GM19395 (cell line): ENCODE results near the gene VAV2.

Experiments
- ATAC-seq: cut with Tn5 transposase; IDR thresholded peaks from one replicate; pipeline ENCODE4 v1.9.1; 2021; ENCODE audit warnings: mild to moderate bottlenecking, moderate library complexity; ENCODE audit not compliant: unreplicated experiment

Gene VAV2

DNA sequence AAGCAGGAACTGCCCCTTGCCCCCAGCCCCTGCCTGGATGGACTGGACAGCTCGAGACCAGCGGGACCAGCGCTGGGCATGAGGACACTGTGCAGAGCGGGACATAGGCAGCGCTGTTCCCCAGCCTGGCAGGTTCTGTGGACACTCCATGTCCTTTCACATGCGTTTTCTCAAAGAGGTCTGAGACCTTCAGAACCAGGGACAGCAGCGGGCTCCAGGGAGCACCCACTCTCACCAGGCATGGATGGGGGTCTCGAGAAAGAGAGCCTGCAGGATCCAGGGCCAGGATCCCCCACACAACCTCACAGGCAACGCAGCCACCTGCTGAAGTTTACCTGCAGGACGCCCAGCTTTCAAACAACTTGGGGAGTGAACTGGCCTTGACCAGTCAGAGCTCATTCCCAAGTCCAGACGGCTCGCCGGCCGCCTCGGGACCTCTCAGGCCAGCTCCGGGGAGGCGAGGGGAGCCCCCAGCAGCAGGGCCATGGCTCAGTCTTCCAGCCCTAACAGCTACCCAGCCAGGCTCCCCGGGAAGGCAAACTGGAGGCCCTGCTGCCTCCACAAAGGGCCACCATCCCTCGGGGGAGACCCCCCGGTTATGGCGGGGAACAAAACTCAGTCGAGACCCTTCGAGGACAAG is 181.4 kb downstream of the VAV2 start:
- no peak for ATAC-seq

DNA sequence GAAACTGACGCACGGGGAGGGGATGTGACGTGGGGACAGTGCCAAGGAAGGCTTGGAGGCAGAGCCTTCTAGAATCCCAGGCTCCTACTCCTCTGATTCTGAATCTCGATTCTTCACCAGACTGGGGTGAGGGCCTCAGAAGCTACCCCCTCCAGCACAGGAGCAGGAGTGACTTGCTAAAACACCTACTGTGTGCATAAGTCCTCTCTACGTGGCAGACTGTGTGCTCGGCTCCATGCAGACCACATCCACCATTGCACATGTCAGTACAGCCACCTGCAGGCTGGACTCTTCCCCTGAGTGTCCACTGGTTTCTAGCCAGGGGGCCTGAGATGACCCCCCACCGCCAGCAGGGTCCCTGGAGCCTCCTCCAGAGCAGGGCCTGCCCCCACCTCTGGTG is 182.8 kb downstream of the VAV2 start:
- ATAC-seq: no peak

DNA sequence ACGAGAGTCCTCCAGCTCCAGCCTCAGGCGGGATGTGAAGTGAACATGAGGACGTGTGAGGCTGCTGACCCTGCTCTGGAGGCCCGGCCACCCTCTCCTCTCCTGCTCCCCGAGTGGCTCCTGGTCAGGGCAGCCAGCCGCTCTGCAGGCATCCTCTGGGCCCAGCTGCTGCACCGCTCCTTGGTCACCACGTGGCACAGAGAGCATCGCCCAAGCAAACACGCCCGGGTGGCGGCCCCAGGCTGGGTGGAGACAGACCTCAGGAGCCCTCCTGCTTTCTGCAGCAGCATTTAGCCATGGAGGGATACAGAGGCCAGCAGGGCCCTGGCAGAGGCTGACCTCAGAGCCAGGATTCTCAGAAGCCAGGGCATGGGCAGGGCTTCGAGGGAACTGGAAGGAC is 184.3 kb downstream of the VAV2 start:
- ATAC-seq: no peak

DNA sequence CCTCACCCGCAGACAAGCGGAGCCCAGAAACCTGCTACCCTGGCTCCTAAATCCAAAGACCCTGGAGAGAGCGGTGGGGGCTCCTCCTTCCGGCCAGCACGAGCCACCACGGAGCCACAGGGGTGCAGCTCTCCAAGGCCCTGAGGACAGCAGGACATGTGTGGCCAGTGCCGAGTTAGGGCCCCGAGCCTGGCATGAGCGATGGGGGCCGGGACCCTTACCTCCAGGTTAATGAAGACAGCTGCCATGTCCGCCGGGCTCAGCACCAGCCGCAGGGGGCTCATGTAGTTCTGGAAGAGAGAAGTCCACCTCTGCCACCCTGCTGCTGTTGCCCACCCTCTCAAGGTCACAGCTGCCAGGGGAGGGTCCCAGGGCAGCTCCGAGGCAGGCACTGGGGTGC is 185.1 kb downstream of the VAV2 start:
- no peak for ATAC-seq

DNA sequence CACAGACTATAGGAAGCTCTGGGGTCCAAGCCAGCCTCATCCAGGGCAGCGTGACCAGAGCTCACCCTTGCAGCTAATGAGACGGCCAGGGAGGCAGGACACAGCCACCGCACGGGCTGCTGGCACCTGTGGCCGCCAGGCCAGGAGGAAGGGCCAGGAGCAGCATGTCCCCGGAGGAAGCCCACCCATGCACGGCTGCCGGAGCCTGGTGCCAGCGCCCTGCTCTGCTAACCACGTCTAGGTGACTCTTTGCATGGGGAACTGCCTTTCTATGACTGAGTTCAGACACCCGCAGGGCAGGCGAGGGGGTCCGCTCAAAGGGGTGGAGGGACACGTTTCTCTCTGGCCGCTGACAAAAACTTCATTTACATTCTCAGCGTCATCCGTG is 185.5 kb downstream of the VAV2 start:
- no peak for ATAC-seq

DNA sequence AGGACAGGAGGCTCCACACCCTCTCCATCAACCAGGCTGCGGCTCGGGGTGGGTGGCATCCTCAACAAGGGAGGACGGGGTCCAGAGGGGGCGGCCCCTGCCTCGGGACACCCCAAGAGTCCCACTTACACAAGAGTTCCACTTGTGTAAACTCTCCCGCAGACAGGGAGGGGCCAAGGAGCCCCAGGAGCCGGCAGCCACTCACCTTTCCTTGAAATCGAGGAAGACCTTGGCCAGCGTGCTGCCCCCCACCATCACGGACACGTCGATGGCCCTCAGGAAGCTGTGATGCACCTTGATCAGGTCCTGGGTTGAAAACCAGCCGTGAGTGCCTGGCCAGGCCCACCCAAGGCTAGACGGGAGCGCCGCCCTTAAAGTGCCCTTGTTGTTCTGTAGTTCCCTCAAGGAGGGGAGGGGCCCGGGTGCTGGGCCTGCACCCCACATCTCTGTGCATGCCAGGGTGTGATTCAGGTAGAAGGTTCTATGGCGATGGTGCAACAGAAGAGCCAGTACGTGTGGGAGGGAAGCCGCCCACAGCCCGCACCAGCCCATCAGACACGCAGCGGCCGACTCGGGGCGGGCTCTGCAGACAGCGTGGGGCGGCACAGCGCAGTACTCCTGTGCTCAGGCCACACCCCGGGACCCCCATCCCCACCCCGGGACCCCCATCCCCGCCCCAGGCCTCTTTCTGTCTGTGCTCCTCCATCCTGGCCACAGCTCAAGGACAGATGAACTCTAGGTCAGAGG is 186.1 kb downstream of the VAV2 start:
- no peak for ATAC-seq

DNA sequence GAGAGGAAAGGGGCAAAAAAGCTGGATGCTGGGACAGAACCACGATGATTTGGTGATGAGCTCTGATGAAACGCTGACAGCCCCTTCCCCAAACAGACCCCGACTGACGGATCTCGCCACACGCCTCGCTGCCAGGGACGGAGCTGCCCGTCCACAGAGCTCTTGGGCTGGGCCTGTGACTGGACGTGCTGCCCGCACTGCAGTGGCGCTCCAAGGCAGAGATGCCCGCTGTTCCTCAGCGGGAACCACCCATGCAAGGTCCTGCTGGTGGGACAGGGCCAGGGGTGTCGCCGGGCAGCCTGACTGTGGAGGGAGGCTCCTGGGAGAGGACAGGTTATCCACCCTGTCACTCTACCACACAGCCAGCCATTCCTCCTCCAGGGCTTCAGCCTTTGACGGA is 187.9 kb downstream of the VAV2 start:
- ATAC-seq: no peak

DNA sequence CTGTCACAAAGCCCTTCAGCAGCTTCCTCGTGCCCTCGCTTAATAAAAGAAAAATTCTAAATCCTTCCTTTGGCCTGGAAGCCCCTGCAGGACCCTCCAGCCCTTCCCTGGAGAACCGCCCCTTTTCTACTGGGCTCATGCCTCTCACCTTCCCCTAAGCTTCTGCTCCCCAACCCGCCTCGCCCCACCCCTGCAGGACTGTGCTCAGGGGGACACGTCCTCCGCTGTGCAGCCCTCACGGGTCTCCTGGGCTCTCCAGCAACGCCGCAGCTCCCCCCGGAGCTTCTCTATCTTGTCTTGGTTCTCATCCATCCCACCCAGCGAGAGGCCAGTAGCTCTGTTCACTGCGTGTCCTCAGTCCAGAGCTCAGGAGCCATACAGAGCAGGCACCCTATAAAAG is 188.4 kb downstream of the VAV2 start:
- no peak for ATAC-seq

DNA sequence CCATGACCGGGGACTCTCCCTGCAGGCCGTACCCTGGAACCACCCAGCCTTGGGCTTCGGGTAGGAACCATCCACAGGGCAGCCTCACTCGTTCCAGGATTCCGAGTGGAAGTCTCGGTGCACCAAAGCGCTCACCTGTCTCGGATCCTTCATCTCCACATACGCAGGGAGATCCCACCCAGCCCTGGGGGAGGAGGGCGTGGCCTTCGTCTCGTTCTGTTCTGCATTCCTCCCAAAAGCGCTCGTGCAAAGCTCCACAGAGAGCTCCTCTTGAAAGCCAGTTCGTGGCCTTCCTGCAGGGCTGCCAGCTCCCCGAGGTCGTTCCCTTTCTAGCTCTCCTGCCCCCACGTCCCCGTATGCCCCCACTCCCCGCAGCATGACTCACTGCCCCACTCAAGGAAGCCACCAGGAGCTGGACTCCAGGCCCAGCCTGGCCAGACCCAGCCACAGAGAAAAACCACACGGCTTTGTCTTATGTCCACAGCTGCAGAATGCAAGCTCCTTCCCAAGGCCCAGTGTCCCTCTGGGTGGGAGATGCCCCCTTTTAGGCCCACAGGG is 189.0 kb downstream of the VAV2 start:
- no peak for ATAC-seq

DNA sequence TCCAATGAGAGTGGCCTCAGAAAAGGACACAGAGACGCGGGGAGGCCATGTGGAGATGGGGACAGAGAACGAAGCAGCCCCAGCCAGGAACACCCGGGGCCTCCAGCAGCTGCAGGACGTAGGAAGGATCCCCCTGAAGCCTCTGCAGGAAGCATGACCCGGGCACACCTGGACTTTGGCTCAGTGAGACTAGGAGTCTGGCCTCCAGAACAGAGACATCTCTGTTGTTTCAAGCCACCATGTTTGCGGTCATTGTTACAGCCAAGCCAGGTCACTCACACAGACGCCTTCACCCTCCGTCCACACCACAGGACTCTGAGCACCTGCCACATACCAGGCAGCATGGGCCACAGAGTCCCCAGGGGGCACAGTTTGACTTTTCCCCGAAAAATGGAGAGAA is 190.4 kb downstream of the VAV2 start:
- no peak for ATAC-seq

DNA sequence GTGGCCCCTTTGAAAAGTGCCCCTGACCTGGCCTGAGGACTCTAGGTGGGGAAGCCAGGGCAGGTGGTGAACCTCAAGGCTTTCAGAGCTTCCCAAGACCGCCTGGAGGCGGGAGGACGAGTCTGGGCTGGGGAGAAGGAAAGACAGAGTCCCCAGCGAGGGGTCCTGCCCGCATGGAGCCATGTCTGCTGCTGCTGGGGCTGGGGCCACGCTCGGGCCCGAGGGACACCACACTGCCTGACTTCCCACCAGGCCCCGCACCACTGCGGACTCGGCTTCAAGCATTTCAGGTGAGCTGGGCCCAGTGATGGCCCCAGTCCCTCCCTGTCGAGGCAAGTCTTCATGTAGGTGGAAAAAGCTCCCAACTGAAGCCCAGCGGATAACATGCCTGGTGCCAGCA is 191.9 kb downstream of the VAV2 start:
- no peak for ATAC-seq

DNA sequence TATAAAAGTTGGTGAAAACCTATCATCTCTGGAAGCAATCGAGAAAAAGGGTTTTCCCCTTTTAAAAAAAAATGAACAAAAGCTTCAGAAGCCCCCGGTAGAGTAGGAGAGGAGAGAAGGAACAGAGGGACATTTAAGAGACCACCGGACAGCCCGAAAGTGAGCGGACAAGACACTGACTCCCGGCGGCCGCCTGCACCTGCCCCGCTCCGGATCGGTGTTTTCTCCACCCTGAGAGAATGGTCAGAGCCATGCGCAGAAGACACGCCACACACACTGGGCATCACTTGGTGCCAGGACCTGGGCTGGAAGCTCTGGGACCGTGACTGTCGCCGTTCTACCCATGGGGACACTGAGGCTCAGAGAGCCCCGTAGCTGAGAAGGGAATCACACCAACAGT is 192.4 kb downstream of the VAV2 start:
- ATAC-seq: no peak

DNA sequence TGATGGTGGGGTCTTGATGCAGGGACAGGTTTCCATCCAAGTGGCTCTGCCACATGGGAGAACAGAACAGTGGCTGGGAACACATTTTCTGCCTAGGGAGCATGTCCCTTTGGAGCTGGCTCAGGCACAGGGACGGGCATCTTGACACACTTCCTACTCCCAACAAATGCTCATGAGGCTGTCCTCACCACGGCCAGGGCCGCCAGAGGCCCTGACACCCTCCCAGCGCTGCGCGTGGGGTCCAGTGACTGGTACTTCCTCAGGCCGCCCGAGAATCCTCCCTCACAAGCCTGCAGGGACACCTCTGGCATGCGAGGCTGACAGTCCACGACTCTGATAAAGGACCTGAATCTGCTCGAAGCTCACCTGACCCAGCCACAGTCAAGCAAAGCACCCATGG is 193.0 kb downstream of the VAV2 start:
- no peak for ATAC-seq

DNA sequence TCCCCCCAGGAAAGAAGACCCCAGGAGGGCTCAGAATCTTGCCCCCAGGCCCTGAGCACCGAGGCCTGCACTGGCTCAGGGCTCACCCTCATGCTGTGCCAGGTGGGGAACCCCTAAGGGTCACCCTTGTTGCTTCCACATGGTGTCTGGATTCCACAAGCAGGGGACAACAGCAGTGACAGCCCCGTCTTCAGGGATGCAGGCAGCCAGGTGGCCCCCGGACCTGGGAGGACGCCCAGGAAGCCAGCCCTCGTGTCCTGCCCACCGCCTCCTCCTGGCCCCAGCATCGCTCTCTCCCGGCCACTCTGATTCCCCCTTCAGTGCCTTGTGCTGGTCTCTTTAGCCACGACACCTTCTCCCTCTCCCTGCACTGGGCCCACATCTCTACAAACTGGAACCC is 194.0 kb downstream of the VAV2 start:
- no peak for ATAC-seq

DNA sequence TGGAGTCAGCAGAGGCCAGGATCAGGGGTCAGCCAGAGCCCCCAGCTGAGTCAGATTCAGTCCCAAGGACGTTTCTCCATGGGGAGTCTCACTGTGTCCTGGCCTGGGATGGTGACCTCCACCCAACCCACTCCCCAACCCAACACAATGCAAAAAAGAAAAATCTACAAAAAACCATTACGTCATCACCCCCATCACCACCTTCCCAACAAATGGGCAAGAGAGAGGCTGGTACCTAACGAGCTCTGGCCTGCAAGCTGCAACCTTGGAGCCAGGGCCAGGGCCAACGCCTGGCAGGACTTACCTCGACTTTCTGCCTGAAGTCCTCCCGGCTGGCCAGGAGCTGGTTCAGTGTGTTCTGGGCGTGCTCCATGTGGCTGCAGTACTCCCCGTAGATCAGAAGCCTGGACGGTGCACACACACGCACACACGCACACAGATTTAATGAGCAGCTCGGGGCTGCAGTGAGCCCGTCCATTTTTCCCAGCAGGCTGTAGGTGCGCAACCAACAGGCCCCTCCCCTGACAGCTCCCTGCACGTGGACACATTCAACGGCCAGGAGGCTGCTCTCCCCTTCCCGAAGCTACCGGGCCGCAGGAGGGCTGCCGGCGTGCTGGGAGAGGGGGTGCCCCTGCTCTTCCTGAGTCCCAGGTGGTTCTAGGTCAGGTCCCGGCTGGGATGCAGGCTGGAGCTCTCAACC is 194.6 kb downstream of the VAV2 start:
- no peak for ATAC-seq

DNA sequence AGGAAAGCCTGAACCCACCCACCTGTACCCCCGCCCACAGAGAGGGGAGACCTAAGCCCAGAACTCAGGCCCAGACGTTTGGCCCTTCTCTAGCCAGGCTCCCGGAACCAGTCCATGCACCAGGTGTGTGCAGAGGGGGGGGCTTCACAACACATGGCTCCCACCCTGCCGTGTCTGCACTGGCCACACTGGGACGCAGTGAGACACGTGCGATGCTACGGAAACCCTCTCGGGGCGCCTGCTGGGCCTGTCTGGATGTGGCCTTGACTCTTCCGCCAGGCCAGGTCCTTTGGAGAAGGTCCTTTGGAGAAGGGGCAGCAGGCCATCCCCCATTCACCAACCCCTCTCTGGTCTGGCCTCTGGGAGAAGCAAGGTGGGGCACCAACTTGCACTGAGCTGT is 195.6 kb downstream of the VAV2 start:
- ATAC-seq: no peak

DNA sequence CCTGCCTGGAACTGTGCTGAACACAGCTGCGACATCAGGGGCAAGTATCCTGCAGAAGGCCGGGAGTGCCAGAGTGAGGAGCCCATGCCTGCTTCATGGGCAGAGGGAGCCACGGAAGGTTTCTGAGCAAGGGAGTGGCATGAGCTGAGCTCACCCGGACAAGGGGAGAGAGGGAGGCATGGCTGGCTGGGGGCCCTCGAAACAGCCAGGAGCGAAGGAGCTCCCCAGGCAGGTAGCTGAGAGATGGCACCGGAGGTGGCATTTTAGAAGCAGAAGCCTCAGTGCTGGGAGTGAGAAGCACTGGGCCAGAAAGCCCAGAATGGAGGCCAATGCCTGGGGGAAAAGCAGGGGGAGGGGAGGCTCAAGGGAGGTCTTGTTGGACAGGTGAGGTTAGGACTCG is 197.1 kb downstream of the VAV2 start:
- ATAC-seq: no peak

DNA sequence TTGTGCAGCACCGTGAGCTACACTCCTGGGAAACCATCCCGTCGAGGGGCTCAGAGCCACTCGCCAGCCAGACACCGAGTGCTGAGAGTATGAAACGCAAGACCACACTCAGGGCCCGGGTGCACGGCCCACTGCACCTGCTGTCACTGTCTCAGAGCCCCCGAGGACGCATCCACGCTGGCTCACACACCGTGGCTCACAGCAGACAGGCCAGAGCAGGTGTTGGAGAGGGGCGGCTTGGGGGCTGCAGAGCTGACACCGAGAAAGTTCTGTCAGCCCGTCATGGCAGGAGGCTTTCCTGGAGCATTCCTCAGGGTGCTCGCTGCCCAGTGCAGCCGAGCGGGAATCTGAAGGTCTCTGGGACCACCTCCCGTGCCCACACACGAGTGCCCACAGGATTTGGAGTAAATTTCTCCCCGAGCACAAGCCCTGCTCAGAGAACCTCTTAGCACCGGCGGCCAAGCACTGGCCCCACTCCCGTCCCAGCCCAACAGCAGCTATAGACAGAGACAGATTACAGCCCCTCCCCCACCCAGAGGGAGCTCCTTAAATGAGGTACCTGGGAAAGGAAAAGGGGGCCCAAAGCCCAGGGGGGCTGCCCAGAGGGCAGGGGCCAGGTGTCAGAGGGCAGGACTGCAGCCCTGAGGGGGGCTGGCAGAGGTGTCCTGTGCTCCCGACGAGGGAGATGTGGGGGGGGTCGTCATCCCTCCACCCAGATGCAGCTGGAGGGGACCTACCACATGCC is 197.9 kb downstream of the VAV2 start:
- no peak for ATAC-seq

DNA sequence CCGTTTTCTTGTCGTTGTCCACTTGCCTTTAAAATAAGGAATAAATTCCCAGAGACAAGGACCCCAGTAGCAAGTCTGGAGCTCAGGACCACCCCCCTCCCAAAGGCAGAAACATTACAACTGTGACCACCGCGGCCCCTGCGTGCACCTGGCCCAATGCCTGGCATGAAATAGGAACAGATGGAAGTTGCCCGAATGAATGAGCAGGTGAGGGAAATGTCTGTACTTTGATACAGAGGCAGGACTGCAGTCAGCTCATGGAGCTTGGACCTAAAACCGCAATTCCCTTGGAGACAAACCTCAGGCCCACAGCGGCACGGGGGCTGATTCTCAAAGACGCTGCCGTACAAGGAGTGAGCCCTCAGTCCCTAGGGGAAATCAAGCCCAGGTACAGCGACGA is 198.7 kb downstream of the VAV2 start:
- ATAC-seq: no peak

DNA sequence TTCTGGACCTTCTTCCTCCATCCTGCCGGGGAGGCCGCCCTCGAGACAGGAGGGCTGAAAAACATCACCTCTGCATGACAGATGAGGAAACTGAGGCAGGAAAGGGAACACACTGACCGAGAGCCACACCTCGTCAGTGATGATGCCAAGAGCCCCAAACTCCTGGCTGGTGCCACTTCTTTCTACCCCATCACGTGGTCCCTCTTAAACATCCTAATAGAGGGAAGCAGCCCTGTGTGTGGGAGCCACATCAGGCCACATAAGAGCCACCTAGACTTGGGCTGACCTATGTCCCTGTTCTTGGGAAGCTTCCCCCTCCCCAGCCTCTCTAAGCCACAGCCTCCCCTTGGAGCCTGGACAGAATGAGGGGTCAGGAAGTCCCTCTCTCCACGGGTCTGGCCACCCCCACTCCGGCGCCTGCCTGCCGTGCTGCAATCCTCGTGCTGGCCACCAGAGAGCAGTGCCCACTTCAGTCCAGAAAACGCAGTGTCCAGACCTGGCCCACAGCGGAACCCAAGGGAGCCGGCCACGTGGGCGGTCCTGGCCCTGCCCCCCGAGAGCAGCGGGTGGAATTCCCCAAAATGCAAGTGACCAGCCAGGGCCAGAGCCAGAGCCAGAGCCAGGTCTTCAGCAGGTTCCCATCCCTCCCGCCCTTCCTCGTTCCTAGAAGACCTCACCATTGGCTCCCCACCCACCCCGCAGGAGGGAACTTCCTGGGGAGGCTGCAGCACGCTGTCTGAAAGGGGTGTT is 199.2 kb downstream of the VAV2 start:
- ATAC-seq: peak; percentile 65
